Measurements from ENCODE around the gene ZNF469.

DNA sequence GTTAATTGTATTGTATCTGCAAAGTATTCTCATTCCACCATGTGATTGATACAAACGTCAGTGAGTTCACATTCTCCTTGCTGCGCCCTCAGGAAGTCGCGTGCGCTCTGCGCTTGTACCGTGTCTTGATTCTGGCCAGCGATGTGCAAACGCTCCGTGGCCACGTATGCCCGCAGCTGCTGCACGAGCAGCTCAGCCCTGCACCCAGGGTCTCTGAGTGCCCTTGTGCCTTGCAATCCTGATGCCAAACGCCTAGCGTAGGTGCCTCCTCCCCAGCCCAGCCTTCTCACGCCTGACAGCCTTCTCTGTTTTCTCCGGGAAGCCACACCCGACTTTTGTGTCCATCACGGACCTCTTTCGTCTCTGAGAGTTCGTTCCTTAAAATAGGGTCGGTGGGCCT is 9.4 kb downstream of the ZNF469 start:
- no peak for TF ChIP-seq POLR2A (IDR thresholded peaks at IDR 0.05)
- TF ChIP-seq, protein P1, sequence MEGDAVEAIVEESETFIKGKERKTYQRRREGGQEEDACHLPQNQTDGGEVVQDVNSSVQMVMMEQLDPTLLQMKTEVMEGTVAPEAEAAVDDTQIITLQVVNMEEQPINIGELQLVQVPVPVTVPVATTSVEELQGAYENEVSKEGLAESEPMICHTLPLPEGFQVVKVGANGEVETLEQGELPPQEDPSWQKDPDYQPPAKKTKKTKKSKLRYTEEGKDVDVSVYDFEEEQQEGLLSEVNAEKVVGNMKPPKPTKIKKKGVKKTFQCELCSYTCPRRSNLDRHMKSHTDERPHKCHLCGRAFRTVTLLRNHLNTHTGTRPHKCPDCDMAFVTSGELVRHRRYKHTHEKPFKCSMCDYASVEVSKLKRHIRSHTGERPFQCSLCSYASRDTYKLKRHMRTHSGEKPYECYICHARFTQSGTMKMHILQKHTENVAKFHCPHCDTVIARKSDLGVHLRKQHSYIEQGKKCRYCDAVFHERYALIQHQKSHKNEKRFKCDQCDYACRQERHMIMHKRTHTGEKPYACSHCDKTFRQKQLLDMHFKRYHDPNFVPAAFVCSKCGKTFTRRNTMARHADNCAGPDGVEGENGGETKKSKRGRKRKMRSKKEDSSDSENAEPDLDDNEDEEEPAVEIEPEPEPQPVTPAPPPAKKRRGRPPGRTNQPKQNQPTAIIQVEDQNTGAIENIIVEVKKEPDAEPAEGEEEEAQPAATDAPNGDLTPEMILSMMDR (IDR thresholded peaks at IDR 0.05 in 4 of 5, conservative IDR thresholded peaks at IDR 0.05 in 1 of 5) = no peak
